ACHN (cell line): ENCODE results near the gene RASGEF1B.
"Not testable (repeated sequence)": the region's sequence is repeated elsewhere in the genome, so short reads cannot be mapped to it uniquely, and the experiment has no call there.

Experiments used
- DNase-seq: peaks from one replicate; pipeline ENCODE4 v3.0.0-alpha.2; 2015
- in situ Hi-C: cut with HindIII; loops from 2 replicates; pipeline ENCODE4 v1.10.0; 2017; ENCODE audit warnings: low sequenced_read_pairs, low pct_ligation_motif_present, low pct_unique_long_range_greater_than_20kb

The RASGEF1B gene

DNA sequence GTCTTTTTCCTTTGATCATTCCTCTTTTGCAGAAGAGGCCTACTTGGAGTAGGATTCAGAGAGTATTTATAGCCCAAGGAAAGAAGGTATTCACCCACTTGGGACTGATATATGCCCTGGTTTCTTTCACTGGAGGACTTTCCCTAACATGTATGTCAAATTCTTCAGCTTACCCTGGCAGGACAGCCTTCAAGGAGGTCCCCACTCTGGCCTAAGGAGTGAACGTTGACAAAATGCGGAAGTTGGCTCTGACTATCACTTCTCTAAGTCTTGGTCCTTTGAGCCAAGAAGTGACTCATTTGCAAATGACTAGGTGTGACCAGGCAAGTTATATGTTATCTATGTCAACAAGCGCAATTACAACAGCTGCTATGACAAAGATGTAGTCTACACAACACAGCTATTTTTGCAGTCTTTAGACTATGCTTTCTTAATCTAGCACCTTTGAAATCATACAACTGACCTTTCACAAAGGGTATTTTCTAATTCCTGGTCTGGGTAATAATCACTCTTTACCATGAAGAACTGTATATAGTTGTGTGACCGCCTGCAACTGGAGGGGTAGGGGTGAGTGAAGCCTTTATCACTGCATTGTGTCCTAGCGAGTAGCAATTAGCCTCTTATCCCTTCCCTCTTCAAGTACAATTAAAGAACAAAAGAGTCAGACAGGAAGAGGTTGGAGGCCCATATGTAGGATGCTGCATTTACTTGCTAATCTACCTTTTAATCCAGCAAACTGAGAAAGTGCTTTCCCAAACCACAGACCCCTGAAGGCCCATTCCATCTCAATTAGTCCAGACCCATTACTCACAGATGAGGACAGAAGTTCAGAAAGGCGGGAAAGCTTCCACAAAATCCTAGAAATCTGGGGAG, 50.1 kb downstream of the RASGEF1B start:
- DNase-seq = no peak
- in situ Hi-C loops = loop anchor here (25.0 kb wide), 1 partner anchor 791 kb away; no protein-coding TSS in a partner anchor

DNA sequence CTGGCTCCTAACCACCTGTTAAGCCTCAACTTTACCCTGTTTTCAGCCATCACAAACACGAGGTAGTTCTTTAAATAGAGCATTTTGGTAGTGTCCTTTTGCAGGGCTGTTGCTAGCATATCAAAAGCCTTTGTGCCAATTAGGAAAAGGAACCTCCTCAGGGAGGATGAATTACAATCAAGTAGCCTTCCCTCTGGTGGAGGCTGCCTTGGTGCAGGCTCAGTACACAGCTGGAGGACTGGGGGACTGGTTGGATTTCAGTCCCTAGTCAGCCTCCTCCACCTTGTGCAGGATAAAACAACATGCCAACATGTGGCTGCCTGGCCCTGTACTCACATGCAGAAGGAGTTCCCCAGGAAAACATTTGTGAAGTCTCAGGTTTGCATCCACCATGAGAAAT, 53.1 kb downstream of the RASGEF1B start:
- DNase-seq = no peak
- in situ Hi-C loops = loop anchor here (25.0 kb wide), 1 partner anchor 794 kb away; no protein-coding TSS in a partner anchor

DNA sequence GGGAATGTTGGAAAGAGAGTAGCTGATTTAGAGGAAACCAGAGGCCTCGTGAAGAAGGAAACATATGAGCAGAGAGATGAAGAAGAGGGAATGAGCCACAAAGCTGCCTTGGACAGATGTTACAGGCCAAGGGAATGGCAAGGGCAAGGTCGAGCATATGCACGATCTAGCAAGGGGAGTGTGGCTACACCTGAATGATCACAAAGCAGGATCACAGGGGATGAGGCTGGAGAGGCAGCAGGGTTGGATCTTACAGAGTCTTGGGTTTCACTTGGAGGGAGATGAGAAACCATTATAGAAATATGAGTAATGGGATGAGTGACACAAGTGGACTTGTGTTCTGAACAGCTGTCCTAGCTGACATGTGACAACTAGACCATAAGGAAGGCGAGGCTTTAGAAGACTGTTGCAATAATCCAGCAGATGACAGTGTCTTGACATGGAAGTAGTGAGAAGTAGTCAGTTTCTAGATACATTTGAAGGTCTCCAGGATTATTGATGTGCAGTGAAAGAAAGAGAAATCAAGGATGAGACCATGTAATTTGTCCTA, 58.7 kb downstream of the RASGEF1B start:
- DNase-seq = no peak
- in situ Hi-C loops = loop anchor here (25.0 kb wide), 1 partner anchor 799 kb away; no protein-coding TSS in a partner anchor

DNA sequence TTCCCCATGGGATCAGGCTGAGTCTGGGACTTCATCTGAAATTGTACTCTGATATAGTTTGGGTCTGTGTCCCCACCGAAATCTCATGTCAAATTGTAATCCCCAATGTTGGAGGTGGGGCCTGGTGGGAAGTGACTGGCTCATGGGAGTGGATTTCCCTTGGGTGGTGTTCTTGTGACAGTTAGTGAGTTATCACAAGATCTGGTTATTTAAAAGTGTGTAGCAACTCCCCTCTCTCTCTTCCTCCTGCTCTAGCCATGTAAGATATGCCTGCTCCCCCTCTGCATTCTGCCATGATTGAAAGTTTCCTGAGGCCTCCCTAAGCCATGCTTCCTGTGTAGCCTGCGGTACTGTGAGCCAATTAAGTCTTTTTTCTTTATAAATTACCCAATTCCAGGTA, 61.0 kb downstream of the RASGEF1B start:
- no peak for DNase-seq
- in situ Hi-C loops = loop anchor here (25.0 kb wide), 1 partner anchor 802 kb away; no protein-coding TSS in a partner anchor

DNA sequence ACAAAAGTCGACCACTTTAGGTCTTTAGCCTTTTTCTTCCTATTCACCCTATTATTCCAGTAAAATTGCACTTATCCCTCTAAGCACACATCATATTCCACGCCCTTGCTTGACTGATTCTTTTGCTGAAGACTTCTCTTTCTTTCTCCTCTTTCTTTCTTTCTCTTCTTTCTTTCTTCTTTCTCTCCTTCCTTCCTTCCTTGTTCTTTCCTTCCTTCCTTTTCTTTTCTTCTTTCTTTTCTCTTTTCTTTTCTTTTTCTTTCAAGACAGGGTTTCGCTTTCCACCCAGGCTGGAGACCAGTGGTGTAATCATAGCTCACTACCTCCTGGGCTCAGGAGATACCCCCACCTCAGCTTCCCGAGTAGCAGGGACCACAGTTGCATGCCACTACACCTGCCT, 61.9 kb downstream of the RASGEF1B start:
- in situ Hi-C loops = loop anchor here (25.0 kb wide), 1 partner anchor 802 kb away; no protein-coding TSS in a partner anchor
- DNase-seq = no peak

DNA sequence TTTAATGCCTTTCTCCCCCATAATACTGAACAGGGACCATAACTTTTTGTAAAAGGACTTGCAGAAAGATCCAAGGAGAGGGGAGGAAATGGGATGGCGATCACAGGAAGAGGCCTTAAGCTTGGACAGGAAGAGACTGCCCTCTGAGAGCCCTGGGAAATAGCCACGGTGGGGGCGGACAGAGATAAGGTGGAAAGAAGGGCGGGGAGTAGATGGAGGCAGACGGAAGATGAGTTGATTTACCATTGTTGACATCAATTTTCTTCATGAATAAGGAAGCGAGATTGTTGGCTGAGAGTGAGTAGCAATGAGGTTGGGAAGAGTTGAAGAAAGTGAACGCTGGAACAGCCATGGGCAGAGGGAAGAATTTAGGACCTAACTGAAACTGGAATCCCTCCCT, 63.4 kb downstream of the RASGEF1B start:
- DNase-seq = no peak
- in situ Hi-C loops = loop anchor here (25.0 kb wide), 1 partner anchor 804 kb away; no protein-coding TSS in a partner anchor

DNA sequence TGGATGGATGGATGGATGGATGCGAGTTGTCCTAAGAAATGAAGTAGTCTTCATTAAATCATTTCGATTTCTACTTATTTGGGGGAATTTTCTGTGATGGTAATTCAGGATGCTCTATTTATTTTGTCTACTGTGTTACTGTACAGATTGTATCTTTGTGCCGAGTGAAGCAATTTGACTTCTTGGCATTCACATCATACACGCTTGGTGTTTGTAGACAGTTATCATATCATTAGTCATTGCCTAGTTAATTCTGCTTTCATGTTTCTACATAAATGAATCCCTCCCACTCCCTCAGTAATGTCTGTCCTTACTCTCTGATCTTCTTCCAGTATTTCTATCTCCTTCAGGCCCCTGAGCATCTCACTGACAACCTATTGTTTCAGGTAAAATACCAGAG, 64.0 kb downstream of the RASGEF1B start:
- in situ Hi-C loops = loop anchor here (25.0 kb wide), 1 partner anchor 805 kb away; no protein-coding TSS in a partner anchor
- DNase-seq = no peak

DNA sequence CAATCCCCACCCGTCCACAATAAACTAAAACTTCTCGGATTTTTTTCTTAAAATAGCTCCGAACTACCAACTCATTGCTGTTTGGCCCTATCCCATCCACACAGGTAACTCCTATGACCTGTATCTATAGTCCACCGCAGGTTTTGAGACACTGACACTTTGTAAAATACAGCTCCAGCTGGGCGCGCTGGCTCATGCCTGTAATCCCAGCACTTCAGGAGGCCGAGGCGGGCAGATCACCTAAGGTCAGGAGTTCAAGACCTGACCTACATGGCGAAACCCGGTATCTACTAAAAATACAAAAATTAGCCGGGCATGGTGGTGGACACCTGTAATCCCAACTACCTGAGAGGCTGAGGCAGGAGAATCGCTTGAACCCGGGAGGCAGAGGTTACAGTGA, 65.2 kb downstream of the RASGEF1B start:
- not testable (repeated sequence) for DNase-seq
- in situ Hi-C loops = loop anchor here (25.0 kb wide), 1 partner anchor 806 kb away; no protein-coding TSS in a partner anchor

DNA sequence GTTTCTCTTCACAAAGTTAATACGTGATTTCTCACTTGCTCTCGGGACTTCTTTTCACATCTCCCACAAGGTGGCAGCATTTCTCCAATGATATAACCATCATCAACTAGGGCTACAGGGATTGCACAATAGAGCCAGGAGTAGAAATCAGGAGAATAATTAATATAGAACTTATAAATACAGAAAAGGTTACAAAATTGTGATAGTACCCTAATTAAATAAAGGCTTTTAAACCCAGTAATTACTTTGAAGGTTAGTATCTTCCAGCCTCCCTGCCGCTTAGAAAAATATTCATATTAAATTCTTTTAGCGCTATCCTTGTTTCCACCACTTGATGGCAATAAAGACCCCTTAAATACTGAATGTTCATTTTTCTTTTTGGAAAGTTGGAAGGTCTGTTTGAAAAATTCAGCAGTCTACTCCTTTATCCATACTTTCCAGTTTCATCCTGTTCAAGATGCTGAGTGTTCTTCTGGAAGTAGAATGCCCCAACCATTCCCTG, 65.8 kb downstream of the RASGEF1B start:
- in situ Hi-C loops = loop anchor here (25.0 kb wide), 1 partner anchor 806 kb away; no protein-coding TSS in a partner anchor
- peak; percentile 71 for DNase-seq

DNA sequence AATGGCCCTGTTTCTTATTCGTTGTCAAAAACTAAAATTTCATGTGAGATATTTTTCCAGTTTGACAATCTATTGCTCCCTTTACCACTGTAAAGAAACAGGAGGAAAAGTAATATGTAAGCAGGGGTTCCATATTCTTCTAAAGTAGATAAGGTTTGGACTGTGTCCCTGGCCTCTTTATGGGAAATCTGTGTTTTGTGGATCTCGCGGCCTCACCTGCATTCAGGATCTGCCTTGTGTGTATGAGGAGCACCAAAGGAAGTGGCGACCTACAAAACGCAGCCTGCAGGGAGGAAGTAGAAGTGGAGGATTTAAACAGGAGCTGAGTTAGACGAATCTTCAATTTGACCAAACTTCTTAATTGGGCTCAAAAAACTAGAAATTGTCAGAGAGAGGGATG, 67.0 kb downstream of the RASGEF1B start:
- no peak for DNase-seq
- in situ Hi-C loops = loop anchor here (25.0 kb wide), 1 partner anchor 808 kb away; no protein-coding TSS in a partner anchor

DNA sequence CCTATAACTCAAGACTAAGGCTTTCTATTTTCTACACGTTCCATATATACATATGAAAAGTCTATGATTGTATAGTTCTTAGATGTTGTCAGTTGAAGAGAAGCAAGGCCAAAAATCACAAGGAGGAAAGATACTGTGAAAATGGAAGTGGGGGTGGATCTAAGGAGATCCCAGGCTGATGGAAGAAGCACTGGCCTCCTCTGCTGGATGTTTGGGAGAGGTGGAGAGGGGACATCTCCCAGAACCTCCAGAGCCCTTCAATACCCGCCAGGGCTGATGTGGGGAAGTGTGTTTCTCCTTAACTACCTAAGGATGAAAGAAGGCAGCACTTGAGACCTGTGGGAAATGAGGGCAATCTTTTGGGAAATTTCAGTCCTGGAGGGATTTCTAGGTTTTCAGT, 67.4 kb downstream of the RASGEF1B start:
- DNase-seq = no peak
- in situ Hi-C loops = loop anchor here (25.0 kb wide), 1 partner anchor 808 kb away; no protein-coding TSS in a partner anchor

DNA sequence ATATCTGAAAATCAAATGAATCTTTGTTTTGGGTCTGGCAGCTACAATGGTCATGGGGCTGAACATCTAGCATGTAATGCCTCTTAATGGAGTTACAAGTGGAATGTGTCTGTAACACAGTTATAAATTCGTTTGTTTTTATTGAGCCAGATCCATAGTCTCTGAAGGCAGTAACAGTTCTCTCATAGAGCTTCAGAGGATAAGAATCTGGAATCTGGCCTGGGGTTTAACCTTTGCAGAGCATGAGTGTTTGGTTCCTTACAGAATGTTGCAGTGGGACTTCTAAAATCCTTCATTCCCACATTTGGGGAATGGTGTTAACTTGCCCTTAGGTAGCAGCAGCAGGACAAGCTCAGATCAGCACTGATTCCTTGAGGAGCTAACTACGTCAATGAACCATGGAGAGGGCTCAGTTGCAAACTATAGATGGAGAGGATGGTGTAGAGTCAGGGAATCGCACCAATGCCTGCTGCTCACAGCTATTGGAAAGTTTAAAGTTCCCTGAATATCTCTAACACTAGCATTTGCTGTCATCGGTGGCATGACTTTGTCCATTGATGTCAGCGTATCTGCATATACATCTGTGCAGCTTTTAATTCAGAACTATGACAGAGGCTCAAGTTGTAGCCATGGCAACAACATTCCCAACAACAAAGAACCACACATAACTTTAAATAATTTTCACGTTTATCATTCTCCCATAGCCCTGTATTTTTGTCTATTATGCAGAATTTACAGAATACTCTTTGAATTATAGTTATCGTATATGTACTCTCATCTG, 72.2 kb downstream of the RASGEF1B start:
- in situ Hi-C loops = loop anchor here (25.0 kb wide), 1 partner anchor 813 kb away; no protein-coding TSS in a partner anchor
- DNase-seq = no peak

DNA sequence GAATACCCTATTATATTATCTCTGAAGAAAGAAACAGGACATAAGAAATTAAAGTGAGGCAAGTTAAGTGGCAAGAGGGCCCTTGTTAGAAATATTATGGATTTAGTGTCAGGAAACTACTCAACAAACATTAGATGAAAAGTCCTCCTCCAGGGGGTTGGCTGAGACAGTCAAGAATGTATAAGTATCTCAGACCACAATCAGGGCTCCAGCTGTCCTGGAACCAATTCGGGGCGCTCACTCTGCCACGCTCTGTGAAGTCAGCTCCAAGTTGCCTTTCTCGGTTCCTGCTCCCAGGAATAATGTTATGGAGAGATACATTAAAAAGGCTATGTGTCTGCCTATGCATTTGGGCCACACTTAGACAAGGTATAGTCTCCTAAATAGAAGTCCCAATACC, 73.3 kb downstream of the RASGEF1B start:
- no peak for DNase-seq
- in situ Hi-C loops = no loop called here

DNA sequence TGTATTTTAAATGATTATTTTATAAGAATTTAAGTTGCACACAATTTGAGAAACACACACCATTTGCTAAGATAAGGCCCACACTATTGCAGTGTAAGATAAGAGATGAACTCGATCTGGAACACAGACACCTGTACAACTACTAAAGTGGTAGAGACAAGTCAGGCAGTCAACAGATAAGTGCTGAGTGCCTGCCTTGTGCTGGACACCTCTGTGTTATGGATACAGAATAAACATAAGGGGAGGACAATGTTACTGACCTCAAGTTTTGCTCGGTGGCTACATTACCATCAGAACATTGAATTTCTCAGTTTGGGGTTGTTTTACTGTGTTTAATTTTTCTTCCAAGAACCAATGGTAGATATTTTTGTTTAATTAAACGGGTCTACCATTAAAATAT, 74.1 kb downstream of the RASGEF1B start:
- in situ Hi-C loops = no loop called here
- DNase-seq = no peak

DNA sequence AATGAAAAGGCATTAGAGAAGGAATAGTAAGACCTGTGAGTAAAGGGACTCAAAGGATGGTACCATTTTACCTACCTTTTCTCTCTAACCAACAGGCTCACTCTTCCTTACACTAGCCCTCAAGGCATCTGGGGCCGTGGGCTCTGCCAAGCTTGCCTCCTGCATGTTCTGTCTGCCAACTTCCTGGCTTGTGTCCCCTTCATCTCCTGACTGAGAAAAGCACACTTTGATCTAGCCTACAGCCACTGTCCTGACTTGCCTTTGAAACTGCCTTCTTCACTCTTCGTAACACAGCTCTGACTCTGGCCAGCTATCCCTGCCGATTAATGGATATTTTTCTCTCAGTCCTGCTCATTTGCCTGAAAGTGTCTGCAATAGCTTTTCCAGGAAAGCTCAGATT, 76.5 kb downstream of the RASGEF1B start:
- no peak for DNase-seq
- in situ Hi-C loops = no loop called here

DNA sequence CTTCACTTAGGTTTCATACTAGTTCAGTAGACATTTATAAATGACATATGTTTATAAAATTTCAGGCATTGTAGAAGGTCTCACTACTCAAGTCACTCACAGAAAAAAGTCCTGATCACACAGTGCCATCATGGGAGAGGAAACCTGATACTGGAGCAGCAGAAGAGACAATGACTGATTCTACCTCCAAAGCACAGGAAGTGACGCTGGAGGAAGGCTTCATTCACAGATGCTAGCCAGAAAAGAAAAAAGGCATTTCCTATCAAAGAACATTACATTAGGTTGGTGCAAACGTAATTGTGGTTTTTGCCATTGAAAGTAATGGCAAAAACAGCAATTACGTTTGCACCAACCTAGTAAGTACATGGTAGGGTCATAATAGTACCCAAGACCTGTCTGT, 79.5 kb downstream of the RASGEF1B start:
- DNase-seq = no peak
- in situ Hi-C loops = no loop called here

DNA sequence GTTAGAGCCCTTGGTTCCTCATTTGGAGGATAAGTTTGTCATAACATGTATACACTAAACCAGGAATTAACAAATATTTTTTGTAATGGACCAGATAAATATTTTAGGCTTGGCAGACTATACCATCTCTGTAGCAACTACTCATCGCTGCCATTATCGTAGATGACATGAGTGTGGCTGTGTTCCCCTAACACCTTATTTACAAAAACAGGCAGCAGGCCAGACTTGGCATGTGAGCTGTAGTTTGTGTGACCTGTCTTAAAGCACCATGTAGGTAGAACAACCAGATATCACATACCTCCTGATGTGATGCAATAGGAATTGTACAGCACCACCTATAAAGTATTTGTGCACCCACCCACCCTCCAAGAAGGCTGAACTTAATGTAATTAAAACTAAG, 82.0 kb downstream of the RASGEF1B start:
- in situ Hi-C loops = no loop called here

DNA sequence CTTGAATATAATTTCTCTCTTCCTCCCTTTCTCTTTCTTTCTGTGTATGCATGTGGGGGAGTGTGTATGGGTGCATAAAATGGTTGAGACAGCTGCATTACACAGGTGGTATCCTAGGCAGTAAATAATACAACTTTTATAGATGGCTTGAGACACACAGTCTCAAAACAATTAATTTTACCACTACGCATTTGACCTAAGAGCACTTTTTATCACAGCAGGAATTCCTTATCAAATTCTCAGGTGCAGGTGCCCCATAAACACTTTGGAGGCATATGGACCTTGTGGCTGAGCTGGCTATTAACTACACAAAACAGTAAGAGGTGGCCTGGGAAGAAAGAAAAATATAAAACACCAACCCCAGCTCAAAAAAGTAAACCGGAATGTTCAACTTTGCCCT, 91.3 kb downstream of the RASGEF1B start:
- in situ Hi-C loops = no loop called here
- DNase-seq = no peak

More for the DNA sequence above, 82.0 kb downstream of the RASGEF1B start:
- DNase-seq = no peak
